ENCODE results near the gene ADAM10.

ADAM10 gene

GRCh38 chr15:58738046-58738707 is 11.3 kb downstream of the ADAM10 start:
- no peak for DNase-seq (ENCODE audit: low read depth)
- TF ChIP-seq CTCF (IDR thresholded peaks at IDR 0.05; ENCODE audit: insufficient read depth, low read depth, low read length, missing control alignments), result no peak
- no peak overlapping the region for H3K4me3 ChIP-seq (ENCODE audit: low read depth, low read length)

GRCh38 chr15:58737298-58737697 is 12.2 kb downstream of the ADAM10 start:
- TF ChIP-seq CTCF (IDR thresholded peaks at IDR 0.05; ENCODE audit: insufficient read depth, low read depth, low read length, missing control alignments), result no peak
- DNase-seq (ENCODE audit: low read depth), result no peak
- no peak overlapping the region for H3K4me3 ChIP-seq (ENCODE audit: low read depth, low read length)

GRCh38 chr15:58736018-58736643 is 13.4 kb downstream of the ADAM10 start:
- no peak overlapping the region for H3K4me3 ChIP-seq (ENCODE audit: low read depth, low read length)
- DNase-seq (ENCODE audit: low read depth), result no peak
- no peak for TF ChIP-seq CTCF (IDR thresholded peaks at IDR 0.05; ENCODE audit: insufficient read depth, low read depth, low read length, missing control alignments)

- no peak for DNase-seq (ENCODE audit: low read depth)
- no peak for TF ChIP-seq CTCF (IDR thresholded peaks at IDR 0.05; ENCODE audit: insufficient read depth, low read depth, low read length, missing control alignments)
- no peak overlapping the region for H3K4me3 ChIP-seq (ENCODE audit: low read depth, low read length)
Observed at GRCh38 chr15:58734859-58735258, 14.6 kb downstream of the ADAM10 start.

- DNase-seq (ENCODE audit: low read depth), result no peak
- TF ChIP-seq CTCF (IDR thresholded peaks at IDR 0.05; ENCODE audit: insufficient read depth, low read depth, low read length, missing control alignments), result no peak
- no peak overlapping the region for H3K4me3 ChIP-seq (ENCODE audit: low read depth, low read length)
Observed at GRCh38 chr15:58732625-58733363, 16.7 kb downstream of the ADAM10 start.

GRCh38 chr15:58731756-58732535 is 17.6 kb downstream of the ADAM10 start:
- no peak for DNase-seq (ENCODE audit: low read depth)
- H3K4me3 ChIP-seq (ENCODE audit: low read depth, low read length), result no peak overlapping the region
- no peak for TF ChIP-seq CTCF (IDR thresholded peaks at IDR 0.05; ENCODE audit: insufficient read depth, low read depth, low read length, missing control alignments)
